ENCODE data around the gene INCENP.

GRCh38 chr11:62172294-62172693 lies 48.5 kb downstream of the INCENP start:
- TF ChIP-seq CTCF (IDR thresholded peaks at IDR 0.05): no peak
- no peak for TF ChIP-seq EZH2 (IDR thresholded peaks at IDR 0.05; ENCODE audit: borderline replicate concordance, insufficient read depth, low read depth, low read length, poor library complexity, severe bottlenecking)

Measured in B cell (primary cell).